SK-N-MC (cell line): ENCODE results near the gene HM13.

Experiments
- DNase-seq: peaks from one replicate; pipeline ENCODE4 v3.0.0-alpha.2; 2011; ENCODE audit warnings: low read depth, low spot score
- H3K27ac ChIP-seq: fragments of 200-600 bp; sonication (generic); 2 replicates; pipeline ENCODE4 v1.5.1; 2016; ENCODE audit warnings: mixed run types
- H3K36me3 ChIP-seq: fragments of 200-600 bp; sonication (generic); 2 replicates; pipeline ENCODE4 v1.6.1; 2017; ENCODE audit warnings: antibody characterized with exemption, low read length, mixed read lengths; ENCODE audit not compliant: insufficient read depth
- H3K4me3 ChIP-seq: fragments of 200-600 bp; sonication (generic); 2 replicates; pipeline ENCODE4 v1.5.1; 2016
- H3K9ac ChIP-seq: fragments of 200-600 bp; sonication (generic); 2 replicates; pipeline ENCODE4 v1.8.0; 2017; ENCODE audit warnings: mixed run types, mixed read lengths; ENCODE audit not compliant: insufficient read length
- H3K9me3 ChIP-seq: fragments of 200-600 bp; sonication (generic); 2 replicates; pipeline ENCODE4 v1.6.1; 2017; ENCODE audit warnings: low read depth, mild to moderate bottlenecking, antibody characterized with exemption, low read length, moderate library complexity, mixed read lengths
- EZH2 ChIP-seq: fragments of 200-600 bp; sonication (generic); IDR thresholded peaks from one replicate; pipeline ENCODE4 v1.6.1; 2017; ENCODE audit warnings: antibody characterized with exemption
- FOXP2 ChIP-seq: optimal IDR thresholded peaks from 2 replicates; pipeline ENCODE3; 2011; ENCODE audit warnings: mild to moderate bottlenecking, moderate library complexity; ENCODE audit not compliant: insufficient read depth; ENCODE audit errors: extremely low read length, control extremely low read depth
- POLR2AphosphoS5 ChIP-seq: IDR thresholded peaks from 2 replicates; pipeline ENCODE4 v1.6.1; 2012; ENCODE audit warnings: mild to moderate bottlenecking, low read depth, low read length, borderline replicate concordance

HM13 gene

DNA sequence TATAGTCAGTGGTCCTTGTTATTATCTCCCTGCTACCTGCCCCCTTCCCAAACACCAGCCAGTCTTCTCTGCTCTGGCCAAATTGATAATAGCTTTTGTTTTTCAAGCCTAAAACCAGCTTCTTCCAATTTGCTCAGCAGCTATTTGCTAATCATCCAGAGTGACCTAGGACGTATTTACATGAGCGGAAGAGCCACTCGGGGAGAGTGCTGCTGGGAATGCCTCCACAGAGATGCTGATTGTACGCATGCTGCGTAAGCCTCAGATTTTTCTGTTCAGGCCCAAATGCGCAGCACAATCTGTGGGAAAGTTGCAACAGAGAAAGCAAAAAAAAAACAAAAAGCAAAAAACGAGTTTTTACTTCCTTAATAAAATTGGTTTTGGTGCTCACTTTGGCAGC is 66.5 kb downstream of the HM13 start:
- TF ChIP-seq FOXP2, result no peak
- no peak for TF ChIP-seq POLR2AphosphoS5
- no peak for TF ChIP-seq EZH2
- H3K4me3 ChIP-seq, result no peak overlapping the region
- H3K9ac ChIP-seq, result peak overlapping the region; percentile 45
- no peaks in the 10 kb centered on the region for H3K36me3 ChIP-seq
- DNase-seq, result no peak
- H3K9me3 ChIP-seq, result no peaks in the 10 kb centered on the region
- H3K27ac ChIP-seq, result peak overlapping the region; percentile 61; the same call in 1 of the 2 replicates

DNA sequence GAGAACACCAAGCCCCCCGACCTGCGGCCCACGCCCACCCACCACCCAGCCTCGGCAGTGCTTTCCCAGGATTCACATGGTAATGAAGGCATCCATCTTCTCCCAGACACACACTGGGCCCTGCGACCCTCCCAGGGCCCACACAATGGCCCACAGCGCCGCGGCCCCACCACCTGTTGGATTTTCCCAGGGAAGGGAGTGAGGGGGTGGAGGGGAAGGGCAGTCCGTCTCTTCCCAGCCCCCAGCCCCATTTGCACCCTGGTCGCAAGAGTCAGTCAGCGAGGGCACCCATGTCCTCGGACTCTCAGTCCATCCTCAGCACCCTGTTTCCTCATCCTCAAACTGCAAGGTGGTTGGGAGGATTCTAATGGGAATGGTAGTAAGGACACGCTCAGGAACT is 67.1 kb downstream of the HM13 start:
- TF ChIP-seq POLR2AphosphoS5 (no peak), EZH2 (no peak), FOXP2 (no peak)
- H3K9ac ChIP-seq, result no peak overlapping the region

GRCh38 chr20:31587545-31588389 is 73.5 kb downstream of the HM13 start:
- no peak for TF ChIP-seq POLR2AphosphoS5
- no peak for TF ChIP-seq FOXP2
- TF ChIP-seq EZH2, result no peak
- no peak for DNase-seq
- Histone ChIP-seq H3K4me3 (no peak overlapping the region), H3K9me3 (no peaks in the 10 kb centered on the region), H3K9ac (no peak overlapping the region), H3K36me3 (no peaks in the 10 kb centered on the region), H3K27ac (no peak overlapping the region)

More for the DNA sequence above, 67.1 kb downstream of the HM13 start:
- DNase-seq, result no peak
- H3K36me3 ChIP-seq, result no peaks in the 10 kb centered on the region
- no peak overlapping the region for H3K27ac ChIP-seq
- no peaks in the 10 kb centered on the region for H3K9me3 ChIP-seq
- H3K4me3 ChIP-seq, result no peak overlapping the region

DNA sequence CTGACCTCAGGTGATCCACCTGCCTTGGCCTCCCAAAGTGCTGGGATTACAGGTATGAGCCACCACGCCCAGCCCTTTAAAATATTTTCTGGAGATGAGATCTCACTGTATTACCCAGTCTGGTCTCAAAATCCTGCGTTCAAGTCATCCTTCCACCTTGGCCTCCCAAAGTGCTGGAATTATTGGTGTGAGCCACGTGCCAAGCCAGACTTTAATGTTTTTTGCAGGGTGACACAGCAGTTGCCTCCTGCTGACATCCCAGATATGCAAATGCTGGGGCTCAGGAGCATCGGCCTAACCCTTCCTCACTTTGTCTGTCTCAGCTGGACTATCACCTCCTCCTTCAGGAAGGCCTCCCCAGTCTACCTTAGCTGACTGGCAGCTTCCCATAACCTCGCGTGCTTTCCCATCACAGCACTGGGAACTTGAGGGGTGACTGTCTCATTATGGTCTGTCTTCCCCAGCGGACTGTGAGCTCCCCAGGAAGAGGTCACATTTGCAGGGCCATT is 76.5 kb downstream of the HM13 start:
- H3K36me3 ChIP-seq, result no peaks in the 10 kb centered on the region
- H3K27ac ChIP-seq, result no peak overlapping the region
- TF ChIP-seq FOXP2 (no peak), POLR2AphosphoS5 (no peak), EZH2 (no peak)
- no peak for DNase-seq
- no peaks in the 10 kb centered on the region for H3K9me3 ChIP-seq
- H3K9ac ChIP-seq, result no peak overlapping the region
- no peak overlapping the region for H3K4me3 ChIP-seq

DNA sequence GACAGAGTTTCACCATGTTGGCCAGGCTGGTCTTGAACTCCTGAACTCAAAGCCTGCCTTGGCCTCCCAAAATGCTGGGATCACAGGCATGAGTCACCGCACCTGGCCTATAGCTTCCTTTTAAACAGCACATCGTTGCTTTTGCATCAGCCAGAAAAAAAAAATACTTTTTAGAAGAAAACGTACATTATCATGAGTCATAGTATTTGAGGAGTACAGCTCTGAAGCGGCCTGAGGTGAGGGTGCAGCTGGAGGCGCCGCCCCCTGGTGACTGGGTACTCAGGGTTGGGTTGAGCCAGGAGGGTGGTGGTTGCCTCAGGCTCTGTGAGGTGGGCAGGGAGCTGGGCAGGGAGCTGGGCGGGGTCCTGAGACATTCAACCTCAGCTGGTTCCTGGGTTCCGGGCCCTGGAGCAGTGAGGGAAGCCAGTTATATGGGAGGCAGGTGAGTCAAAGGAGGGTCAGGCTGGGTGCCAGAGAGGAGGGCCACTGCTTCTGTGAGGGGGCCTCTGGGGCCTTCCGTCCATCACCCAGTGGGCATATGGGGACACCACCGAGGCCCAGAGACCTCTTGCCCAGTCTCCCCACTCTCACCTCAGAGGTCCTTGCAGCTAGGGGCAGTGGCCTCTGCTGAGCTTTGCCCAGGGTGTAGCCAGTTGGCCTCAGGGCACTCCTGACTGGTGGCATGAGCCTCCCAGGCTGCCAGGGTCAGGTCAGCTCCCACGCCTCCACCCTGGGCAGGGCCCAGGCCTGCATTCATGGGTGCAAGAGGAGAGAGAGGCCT is 79.2 kb downstream of the HM13 start:
- Histone ChIP-seq H3K4me3 (no peak overlapping the region), H3K36me3 (no peaks in the 10 kb centered on the region), H3K27ac (0 out of 2 replicates have a peak overlapping the region, but pooled peaks have one; percentile 13), H3K9me3 (no peaks in the 10 kb centered on the region), H3K9ac (no peak overlapping the region)
- DNase-seq, result no peak
- TF ChIP-seq EZH2 (no peak), POLR2AphosphoS5 (no peak), FOXP2 (no peak)

GRCh38 chr20:31594002-31594557 is 79.8 kb downstream of the HM13 start:
- Histone ChIP-seq H3K9ac (no peak overlapping the region), H3K9me3 (no peaks in the 10 kb centered on the region), H3K4me3 (no peak overlapping the region), H3K36me3 (no peaks in the 10 kb centered on the region), H3K27ac (0 out of 2 replicates have a peak overlapping the region, but pooled peaks have one; percentile 42)
- no peak for TF ChIP-seq EZH2
- TF ChIP-seq POLR2AphosphoS5, result no peak
- no peak for TF ChIP-seq FOXP2
- no peak for DNase-seq

GRCh38 chr20:31594558-31595379 is 80.5 kb downstream of the HM13 start:
- no peaks in the 10 kb centered on the region for H3K36me3 ChIP-seq
- no peak overlapping the region for H3K4me3 ChIP-seq
- peak overlapping the region; percentile 42; the same call in 1 of the 2 replicates for H3K27ac ChIP-seq
- no peak overlapping the region for H3K9ac ChIP-seq
- no peak for DNase-seq
- no peak for TF ChIP-seq FOXP2
- no peaks in the 10 kb centered on the region for H3K9me3 ChIP-seq
